GM18520 (cell line): ENCODE data around the gene HMHB1.

Source experiments
- ATAC-seq: cut with Tn5 transposase; IDR thresholded peaks from one replicate; pipeline ENCODE4 v1.9.1; 2021; ENCODE audit not compliant: unreplicated experiment

The HMHB1 gene

DNA sequence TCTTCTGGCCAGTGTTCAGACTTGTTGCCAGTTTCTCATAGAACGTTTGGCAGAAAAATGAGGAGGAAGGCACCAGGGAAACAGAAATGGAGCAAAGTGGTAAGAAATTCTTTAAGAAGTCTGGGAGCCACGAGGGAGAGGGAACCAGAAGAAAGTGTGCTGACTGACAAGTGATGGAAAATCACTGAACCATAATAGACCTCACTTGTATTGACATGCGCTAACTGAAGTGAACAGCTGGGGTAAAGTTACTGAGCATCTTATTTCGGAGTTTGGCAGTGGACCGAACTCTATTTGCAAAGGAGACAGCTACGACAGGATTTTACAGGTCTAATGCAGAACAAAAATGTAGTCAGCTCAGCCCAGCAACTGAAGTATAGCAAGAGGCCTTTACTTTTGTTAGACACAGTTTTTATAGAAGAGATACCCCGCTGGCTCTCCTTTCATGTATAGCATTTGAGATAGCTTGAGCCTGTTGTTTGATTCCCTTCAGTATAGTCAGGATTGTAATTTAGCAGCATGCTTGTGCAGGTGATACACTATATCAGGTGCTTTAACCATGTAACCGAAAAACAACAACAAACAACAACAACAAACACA, 53.6 kb downstream of the HMHB1 start:
- ATAC-seq, result no peak
